AG09309 (cell line): ENCODE data around the gene JPH4.

ENCODE experiments used
- DNase-seq: peaks from one replicate; pipeline ENCODE4 v3.0.0-alpha.2; 2010; ENCODE audit warnings: low read depth
- H3K4me3 ChIP-seq: 2 replicates; pipeline ENCODE4 v1.5.1; 2011; ENCODE audit warnings: mild to moderate bottlenecking, low read depth, low read length, moderate library complexity; ENCODE audit not compliant: control insufficient read depth
- CTCF ChIP-seq: IDR thresholded peaks from 2 replicates; pipeline ENCODE4 v1.5.1; 2011; ENCODE audit warnings: mild to moderate bottlenecking, low read depth, low read length, inconsistent platforms; ENCODE audit not compliant: insufficient read depth, control insufficient read depth; ENCODE audit errors: missing control alignments

Gene JPH4

GRCh38 chr14:23548351-23549318, 30.0 kb downstream of the JPH4 start:
- H3K4me3 ChIP-seq = no peak overlapping the region
- no peak for DNase-seq
- TF ChIP-seq CTCF = no peak

GRCh38 chr14:23547924-23548323, 30.7 kb downstream of the JPH4 start:
- DNase-seq = no peak

GRCh38 chr14:23546450-23547035, 32.0 kb downstream of the JPH4 start:
- H3K4me3 ChIP-seq = no peak overlapping the region
- no peak for TF ChIP-seq CTCF
- DNase-seq = no peak

More at GRCh38 chr14:23547924-23548323, 30.7 kb downstream of the JPH4 start:
- H3K4me3 ChIP-seq = no peak overlapping the region
- TF ChIP-seq CTCF = no peak

GRCh38 chr14:23545740-23546365, 32.7 kb downstream of the JPH4 start:
- no peak for DNase-seq
- no peak for TF ChIP-seq CTCF
- H3K4me3 ChIP-seq = no peak overlapping the region

- no peak for DNase-seq
- no peak for TF ChIP-seq CTCF
- no peak overlapping the region for H3K4me3 ChIP-seq
These were observed 33.8 kb downstream of the JPH4 start for GRCh38 chr14:23544511-23545447.

- no peak overlapping the region for H3K4me3 ChIP-seq
- no peak for TF ChIP-seq CTCF
- no peak for DNase-seq
These were observed 35.2 kb downstream of the JPH4 start for GRCh38 chr14:23543403-23543802.
